ENCODE measurements around the gene ARL5C.

- TF ChIP-seq CTCF (optimal IDR thresholded peaks at IDR 0.05 in 1 of 3, IDR thresholded peaks at IDR 0.05 in 1 of 3, conservative IDR thresholded peaks at IDR 0.05 in 1 of 3; ENCODE audit: extremely low read depth in 1 of 3, insufficient read depth in 2 of 3, low read length in 3 of 3): no peak
- TF ChIP-seq EZH2 (IDR thresholded peaks at IDR 0.05; ENCODE audit: low read length): no peak
These were observed 26.0 kb upstream of the ARL5C start for GRCh38 chr17:39191750-39192510.
